H9 (cell line): ENCODE results near the gene HSPE1. TPM values are rescaled to one million over a fixed set of nuclear protein-coding genes. Genes with fewer than 3 reads are reported as not detected.

Experiments used
- DNase-seq: peaks from one replicate; pipeline ENCODE4 v3.0.0-alpha.2; 2017
- H2AFZ ChIP-seq: one replicate; pipeline ENCODE4 v1.6.1; 2013; ENCODE audit warnings: mild to moderate bottlenecking, low read length, control low read depth, moderate library complexity
- H2AK5ac ChIP-seq: 2 replicates; pipeline ENCODE4 v1.6.1; 2013; ENCODE audit warnings: low read length, control low read depth, mixed read lengths; ENCODE audit not compliant: insufficient read length
- H2BK120ac ChIP-seq: one replicate; pipeline ENCODE4 v1.6.1; 2013; ENCODE audit warnings: low read depth, mild to moderate bottlenecking, low read length, control low read depth, inconsistent platforms; ENCODE audit not compliant: poor library complexity, severe bottlenecking
- H2BK12ac ChIP-seq: 2 replicates; pipeline ENCODE4 v1.6.1; 2013; ENCODE audit warnings: low read length, control low read depth, mixed read lengths, low read depth; ENCODE audit not compliant: insufficient read length
- H2BK15ac ChIP-seq: 2 replicates; pipeline ENCODE4 v1.6.1; 2013; ENCODE audit warnings: low read depth, low read length, control low read depth
- H2BK20ac ChIP-seq: one replicate; pipeline ENCODE4 v1.6.1; 2013; ENCODE audit warnings: low read depth, mild to moderate bottlenecking, low read length, control low read depth, inconsistent platforms; ENCODE audit not compliant: poor library complexity, severe bottlenecking
- H2BK5ac ChIP-seq: 2 replicates; pipeline ENCODE4 v1.6.1; 2013; ENCODE audit warnings: low read length, control low read depth, mixed read lengths; ENCODE audit not compliant: insufficient read length
- H3K14ac ChIP-seq: 2 replicates; pipeline ENCODE4 v1.6.1; 2013; ENCODE audit warnings: low read length, control low read depth; ENCODE audit not compliant: insufficient read depth
- H3K18ac ChIP-seq: 2 replicates; pipeline ENCODE4 v1.6.1; 2013; ENCODE audit warnings: low read depth, mild to moderate bottlenecking, mixed read lengths, low read length, control low read depth; ENCODE audit not compliant: insufficient read length
- H3K23ac ChIP-seq: 2 replicates; pipeline ENCODE4 v1.6.1; 2013; ENCODE audit warnings: low read length, control low read depth, mixed read lengths, low read depth; ENCODE audit not compliant: insufficient read length
- H3K23me2 ChIP-seq: 2 replicates; pipeline ENCODE4 v1.6.1; 2013; ENCODE audit warnings: low read depth, mild to moderate bottlenecking, mixed read lengths, low read length, control low read depth; ENCODE audit not compliant: insufficient read length, poor library complexity, severe bottlenecking
- H3K27ac ChIP-seq: 2 replicates; pipeline ENCODE4 v1.5.1; 2013; ENCODE audit warnings: low read length, control low read depth, mixed read lengths, low read depth; ENCODE audit not compliant: insufficient read length
- H3K27me3 ChIP-seq: 2 replicates; pipeline ENCODE4 v1.6.1; 2013; ENCODE audit warnings: low read length, control low read depth, inconsistent platforms; ENCODE audit not compliant: insufficient read depth
- H3K4ac ChIP-seq: 2 replicates; pipeline ENCODE4 v1.6.1; 2013; ENCODE audit warnings: low read depth, mild to moderate bottlenecking, control low read depth, inconsistent platforms, low read length, moderate library complexity
- H3K4me1 ChIP-seq: 2 replicates; pipeline ENCODE4 v1.6.1; 2013; ENCODE audit warnings: low read length, control low read depth, inconsistent platforms; ENCODE audit not compliant: insufficient read depth
- H3K4me2 ChIP-seq: 2 replicates; pipeline ENCODE4 v1.6.1; 2013; ENCODE audit warnings: low read length, control low read depth, mixed read lengths; ENCODE audit not compliant: insufficient read length, insufficient read depth
- H3K56ac ChIP-seq: 2 replicates; pipeline ENCODE4 v1.6.1; 2013; ENCODE audit warnings: low read depth, mild to moderate bottlenecking, mixed read lengths, low read length, control low read depth; ENCODE audit not compliant: insufficient read length
- H3K79me1 ChIP-seq: 2 replicates; pipeline ENCODE4 v1.6.1; 2013; ENCODE audit warnings: low read depth, mild to moderate bottlenecking, moderate library complexity, low read length, control low read depth, inconsistent platforms; ENCODE audit not compliant: insufficient read depth, poor library complexity, severe bottlenecking
- H3K79me2 ChIP-seq: 2 replicates; pipeline ENCODE4 v1.6.1; 2013; ENCODE audit warnings: low read length, control low read depth, inconsistent platforms; ENCODE audit not compliant: insufficient read depth
- H3K9ac ChIP-seq: 2 replicates; pipeline ENCODE4 v1.6.1; 2013; ENCODE audit warnings: low read length, control low read depth, mixed read lengths; ENCODE audit not compliant: insufficient read length; ENCODE audit errors: extremely low read depth
- H3K9me3 ChIP-seq: one replicate; pipeline ENCODE4 v1.6.1; 2013; ENCODE audit warnings: low read depth, low read length, inconsistent platforms; ENCODE audit not compliant: control insufficient read depth
- H3T11ph ChIP-seq: one replicate; pipeline ENCODE4 v1.6.1; 2013; ENCODE audit warnings: mild to moderate bottlenecking, low read length, control low read depth, inconsistent platforms
- H4K20me1 ChIP-seq: one replicate; pipeline ENCODE4 v1.6.1; 2013; ENCODE audit not compliant: control insufficient read depth, insufficient read length, insufficient read depth
- H4K5ac ChIP-seq: 2 replicates; pipeline ENCODE4 v1.6.1; 2013; ENCODE audit warnings: low read depth, mild to moderate bottlenecking, mixed read lengths, low read length, control low read depth; ENCODE audit not compliant: insufficient read length
- H4K8ac ChIP-seq: replicated peaks from 2 replicates; pipeline ENCODE4 v1.6.1; 2013; ENCODE audit warnings: low read length, control low read depth, mixed read lengths, low read depth; ENCODE audit not compliant: insufficient read length
- H4K91ac ChIP-seq: 2 replicates; pipeline ENCODE4 v1.6.1; 2013; ENCODE audit warnings: low read depth, mild to moderate bottlenecking, moderate library complexity, mixed read lengths, low read length, control low read depth; ENCODE audit not compliant: insufficient read length
- H3K27ac Mint-ChIP-seq, 3 experiments: 2 replicates in 2 of 3; 3 replicates in 1 of 3; pipeline ENCODE4 v1.8.0; 2020 to 2021; ENCODE audit warnings: mixed read lengths in 3 of 3, mild to moderate bottlenecking in 1 of 3, moderate library complexity in 1 of 3
- H3K27me3 Mint-ChIP-seq: 2 replicates; pipeline ENCODE4 v1.8.0; 2021; ENCODE audit warnings: low read depth, mild to moderate bottlenecking, moderate library complexity, mixed read lengths
- H3K36me3 Mint-ChIP-seq, 3 experiments: 2 replicates in 2 of 3; 3 replicates in 1 of 3; pipeline ENCODE4 v1.8.0; 2020 to 2021; ENCODE audit warnings: low read depth in 3 of 3, mixed read lengths in 3 of 3; ENCODE audit not compliant: insufficient read depth in 1 of 3
- H3K4me1 Mint-ChIP-seq, 2 experiments: 2 replicates each; pipeline ENCODE4 v1.8.0; 2020; ENCODE audit warnings: mixed read lengths in 2 of 2
- H3K4me3 Mint-ChIP-seq, 2 experiments: 2 replicates in 1 of 2; 3 replicates in 1 of 2; pipeline ENCODE4 v1.8.0; 2020 to 2021; ENCODE audit warnings: mild to moderate bottlenecking in 2 of 2, mixed read lengths in 2 of 2, moderate library complexity in 1 of 2
- H3K9me3 Mint-ChIP-seq, 2 experiments: 2 replicates in 1 of 2; 3 replicates in 1 of 2; pipeline ENCODE4 v1.8.0; 2020; ENCODE audit warnings: mild to moderate bottlenecking in 2 of 2, mixed read lengths in 2 of 2, moderate library complexity in 1 of 2
- WGBS: extraction: QIAGEN DNeasy Blood & Tissue Kit; methylation state at CpG from one replicate; pipeline ENCODE4 v1.1.7; 2013; ENCODE audit warnings: missing lambda C conversion rate, low lambda C conversion rate, mixed read lengths; ENCODE audit not compliant: insufficient read length; ENCODE audit errors: extremely low coverage; 5-methylcytosine and 5-hydroxymethylcytosine counted together
- total RNA-seq: library from RNA; stranded (reverse); gene quantifications from 2 replicates; pipeline ENCODE4 v1.2.1, GENCODE V29; 2021
- TF ChIP-seq, protein P1 (sequence below): fragments of 200-600 bp; sonication (generic); conservative IDR thresholded peaks from 3 replicates; pipeline ENCODE4 v1.8.0; 2021; ENCODE audit warnings: antibody characterized with exemption, mild to moderate bottlenecking

Gene HSPE1
- total RNA-seq, 1 experiment from 2014 or later: 347 TPM

DNA sequence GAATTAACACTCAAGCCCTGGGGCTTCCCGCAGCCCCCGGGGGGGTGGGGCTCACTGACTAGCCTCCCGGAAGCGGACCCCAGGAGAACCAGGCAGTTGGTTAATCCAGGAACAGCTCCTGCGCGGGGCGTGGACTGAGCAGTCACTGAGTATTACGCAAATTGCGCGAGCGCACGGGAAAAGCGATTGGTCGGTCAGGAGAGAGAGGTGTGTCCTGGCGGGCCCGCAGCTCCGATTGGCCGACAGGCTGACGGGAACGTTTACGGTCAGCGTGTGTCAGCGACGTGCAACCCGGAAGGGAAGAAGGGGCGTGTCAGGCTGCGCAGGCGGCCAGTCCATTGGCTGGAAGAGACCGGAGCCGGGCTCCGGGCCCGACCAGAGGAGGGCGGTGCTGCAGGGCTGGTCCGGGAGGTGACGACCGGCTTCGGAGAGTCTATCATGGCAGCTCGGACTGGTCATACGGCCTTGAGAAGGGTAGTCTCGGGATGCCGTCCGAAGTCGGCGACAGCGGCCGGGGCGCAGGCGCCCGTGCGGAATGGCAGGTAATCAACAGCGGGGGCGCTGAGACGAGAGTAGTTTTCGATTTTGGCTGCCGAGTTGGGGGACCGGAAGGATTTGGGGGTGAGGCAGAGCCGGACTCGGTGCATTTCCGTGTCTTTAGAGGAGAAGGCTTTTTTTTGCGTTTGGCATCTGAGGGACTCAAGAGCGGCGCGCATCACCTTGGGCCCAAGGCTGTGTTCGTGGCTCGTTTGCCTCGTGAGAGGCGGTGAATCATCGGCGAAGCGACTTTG is 46.9 kb upstream of the HSPE1 start, which contains the start of gene COQ10B:
Gene COQ10B (plus strand): TSS at position 430 of the 791 bp plus-strand sequence. CDS start 9 bp downstream, at position 439.
- Histone ChIP-seq H3K56ac (no peak within 1 kb of the TSS), H3K27ac (peak within 1 kb of the TSS; percentile 85), H3K9ac (peak within 1 kb of the TSS; percentile 87), H2AK5ac (no peak within 1 kb of the TSS), H3K9me3 (no peaks in the 10 kb centered on the region), H3K18ac (peak within 1 kb of the TSS; percentile 81), H2BK12ac (no peak within 1 kb of the TSS), H4K20me1 (no peaks in the 10 kb centered on the region), H3K23me2 (no peaks in the 10 kb centered on the region), H2BK5ac (peak within 1 kb of the TSS; percentile 23), H3K79me1 (no peaks in the 10 kb centered on the region), H3K4me2 (peak within 1 kb of the TSS; percentile 81), H3K27me3 (no peaks in the 10 kb centered on the region), H3K79me2 (peaks cover 19% of the 10 kb centered on the region; the same call in 1 of the 2 replicates), H3K23ac (no peak within 1 kb of the TSS), H4K8ac (no peak within 1 kb of the TSS), H2AFZ (no peak within 1 kb of the TSS), H2BK20ac (no peak within 1 kb of the TSS), H2BK120ac (no peak within 1 kb of the TSS), H2BK15ac (no peak within 1 kb of the TSS), H3T11ph (no peak within 1 kb of the TSS), H3K14ac (peak within 1 kb of the TSS; percentile 77), H3K4ac (no peak within 1 kb of the TSS), H4K91ac (no peak within 1 kb of the TSS), H4K5ac (no peak within 1 kb of the TSS), H3K4me1 (no peaks in the 10 kb centered on the region)
- Mint-ChIP-seq H3K9me3 (peaks cover 0 to 3% of the 10 kb centered on the region in 2 experiments; a peak in 2 of 5 replicates), H3K27me3 (no peaks in the 10 kb centered on the region), H3K4me3 (peak within 1 kb of the TSS; percentile 96 to 100), H3K36me3 (peaks cover 0 to 2% (median 0%) of the 10 kb centered on the region in 3 experiments; a peak in 2 of 7 replicates), H3K27ac (peak within 1 kb of the TSS; percentile 99 to 100 (median 99)), H3K4me1 (peaks cover 12 to 16% of the 10 kb centered on the region in 2 experiments)
- DNase-seq: peak; percentile 100
- WGBS: no CpG with 5 or more reads among the region's 70 CpGs
- TF ChIP-seq, protein P1, sequence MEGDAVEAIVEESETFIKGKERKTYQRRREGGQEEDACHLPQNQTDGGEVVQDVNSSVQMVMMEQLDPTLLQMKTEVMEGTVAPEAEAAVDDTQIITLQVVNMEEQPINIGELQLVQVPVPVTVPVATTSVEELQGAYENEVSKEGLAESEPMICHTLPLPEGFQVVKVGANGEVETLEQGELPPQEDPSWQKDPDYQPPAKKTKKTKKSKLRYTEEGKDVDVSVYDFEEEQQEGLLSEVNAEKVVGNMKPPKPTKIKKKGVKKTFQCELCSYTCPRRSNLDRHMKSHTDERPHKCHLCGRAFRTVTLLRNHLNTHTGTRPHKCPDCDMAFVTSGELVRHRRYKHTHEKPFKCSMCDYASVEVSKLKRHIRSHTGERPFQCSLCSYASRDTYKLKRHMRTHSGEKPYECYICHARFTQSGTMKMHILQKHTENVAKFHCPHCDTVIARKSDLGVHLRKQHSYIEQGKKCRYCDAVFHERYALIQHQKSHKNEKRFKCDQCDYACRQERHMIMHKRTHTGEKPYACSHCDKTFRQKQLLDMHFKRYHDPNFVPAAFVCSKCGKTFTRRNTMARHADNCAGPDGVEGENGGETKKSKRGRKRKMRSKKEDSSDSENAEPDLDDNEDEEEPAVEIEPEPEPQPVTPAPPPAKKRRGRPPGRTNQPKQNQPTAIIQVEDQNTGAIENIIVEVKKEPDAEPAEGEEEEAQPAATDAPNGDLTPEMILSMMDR: peak; percentile 18; the same call in 1 of the 3 replicates
